Peyer's patch (tissue), 4 donors: ENCODE data around the gene DNAI1.

Experiments
- CTCF ChIP-seq, 6 experiments: fragments of 450-650 bp in 4 of 6; fragments of 200-600 bp in 2 of 6; sonication (generic) in 1 of 6; IDR thresholded peaks; one replicate each; pipeline ENCODE4 v1.5.1; 2017 to 2019; ENCODE audit warnings: antibody characterized with exemption in 6 of 6, mild to moderate bottlenecking in 3 of 6, moderate library complexity in 1 of 6
- POLR2A ChIP-seq, 2 donors: fragments of 450-650 bp; IDR thresholded peaks; one replicate each; pipeline ENCODE4 v1.5.1; 2017; ENCODE audit warnings: antibody characterized with exemption in 2 of 2, mild to moderate bottlenecking in 2 of 2, moderate library complexity in 2 of 2

- TF ChIP-seq CTCF (IDR thresholded peaks at IDR 0.05) (peak in 4 of 6 experiments; percentile 46 to 62 (median 53)), POLR2A (IDR thresholded peaks at IDR 0.05) (no peak)
These were observed 88.5 kb downstream of the DNAI1 start for GRCh38 chr9:34546834-34547827.
